Measurements from ENCODE around the gene FRMD6.

DNA sequence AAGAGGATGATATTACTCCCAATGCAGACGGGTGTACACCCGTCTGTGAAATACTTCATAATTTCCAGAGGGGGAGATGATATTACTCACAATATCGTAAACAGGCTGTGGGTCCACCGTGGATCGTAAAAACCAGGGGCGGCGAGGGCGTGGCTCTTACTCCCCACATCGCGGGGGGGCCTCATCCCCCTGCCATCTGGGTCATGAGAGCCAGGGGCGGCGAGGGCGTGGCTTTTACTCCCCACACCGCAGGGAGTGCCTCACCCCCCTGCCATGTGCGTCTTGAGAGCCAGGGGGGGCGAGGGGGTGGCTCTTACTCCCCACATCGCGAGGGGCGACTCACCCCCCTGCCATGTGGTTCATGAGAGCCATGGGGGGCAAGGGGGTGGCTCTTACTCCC is 122.5 kb downstream of the FRMD6 start:
- TF ChIP-seq POLR2A (IDR thresholded peaks at IDR 0.05) = no peak
- TF ChIP-seq, protein P1, sequence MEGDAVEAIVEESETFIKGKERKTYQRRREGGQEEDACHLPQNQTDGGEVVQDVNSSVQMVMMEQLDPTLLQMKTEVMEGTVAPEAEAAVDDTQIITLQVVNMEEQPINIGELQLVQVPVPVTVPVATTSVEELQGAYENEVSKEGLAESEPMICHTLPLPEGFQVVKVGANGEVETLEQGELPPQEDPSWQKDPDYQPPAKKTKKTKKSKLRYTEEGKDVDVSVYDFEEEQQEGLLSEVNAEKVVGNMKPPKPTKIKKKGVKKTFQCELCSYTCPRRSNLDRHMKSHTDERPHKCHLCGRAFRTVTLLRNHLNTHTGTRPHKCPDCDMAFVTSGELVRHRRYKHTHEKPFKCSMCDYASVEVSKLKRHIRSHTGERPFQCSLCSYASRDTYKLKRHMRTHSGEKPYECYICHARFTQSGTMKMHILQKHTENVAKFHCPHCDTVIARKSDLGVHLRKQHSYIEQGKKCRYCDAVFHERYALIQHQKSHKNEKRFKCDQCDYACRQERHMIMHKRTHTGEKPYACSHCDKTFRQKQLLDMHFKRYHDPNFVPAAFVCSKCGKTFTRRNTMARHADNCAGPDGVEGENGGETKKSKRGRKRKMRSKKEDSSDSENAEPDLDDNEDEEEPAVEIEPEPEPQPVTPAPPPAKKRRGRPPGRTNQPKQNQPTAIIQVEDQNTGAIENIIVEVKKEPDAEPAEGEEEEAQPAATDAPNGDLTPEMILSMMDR (IDR thresholded peaks at IDR 0.05) = no peak

All from thyroid gland (tissue), 4 donors.